ENCODE data around the gene MLLT1. TPM values are rescaled to one million over a fixed set of nuclear protein-coding genes. Genes with fewer than 3 reads are reported as not detected.
A peak's percentile ranks its signal among the peaks of the same experiment; 100 is the strongest.

MLLT1 gene
- total and polyA plus RNA-seq, 8 donors, result 19.6 to 37.5 (median 25.4) TPM

GRCh38 chr19:6209233-6209632, 70.5 kb downstream of the MLLT1 start:
- Histone ChIP-seq H3K4me1 (no peaks in the 10 kb centered on the region), H3K9me3 (no peaks in the 10 kb centered on the region), H3K4me3 (no peak overlapping the region), H3K27ac (no peak overlapping the region), H3K27me3 (no peaks in the 10 kb centered on the region), H3K36me3 (peaks cover 0 to 5% (median 4%) of the 10 kb centered on the region in 3 donors)
- intact Hi-C loops (cut with DNase I), result no loop called here
- DNase-seq, result peak in 1 of 6 donors; percentile 11
- 80 to 82% methylated on average over 4 of the region's 4 CpGs for WGBS, 2 donors
- no peak for TF ChIP-seq CTCF (IDR thresholded peaks at IDR 0.05)
- ATAC-seq, result peak in 1 of 4 donors; percentile 5
- FAIRE-seq, result no peak

- peak in 1 of 6 donors; percentile 35 for DNase-seq
- no peak for ATAC-seq
- H3K9me3 ChIP-seq, result no peaks in the 10 kb centered on the region
- H3K4me3 ChIP-seq, result no peak overlapping the region
- WGBS, 2 donors, result 88 to 93% methylated on average over 17 to 19 of the region's 19 CpGs
- H3K4me1 ChIP-seq, result peaks cover 0 to 3% (median 0%) of the 10 kb centered on the region in 3 donors
- no peaks in the 10 kb centered on the region for H3K27me3 ChIP-seq
- no peak overlapping the region for H3K27ac ChIP-seq
- no peak for FAIRE-seq
- no peaks in the 10 kb centered on the region for H3K36me3 ChIP-seq
- intact Hi-C loops (cut with DNase I), result no loop called here
- no peak for TF ChIP-seq CTCF (IDR thresholded peaks at IDR 0.05)
Measured at GRCh38 chr19:6204866-6205723, 74.7 kb downstream of the MLLT1 start.

GRCh38 chr19:6204212-6204611, 75.6 kb downstream of the MLLT1 start:
- H3K27ac ChIP-seq, result no peak overlapping the region
- ATAC-seq, result no peak
- intact Hi-C loops (cut with DNase I), result no loop called here
- no peak for FAIRE-seq
- H3K36me3 ChIP-seq, result no peaks in the 10 kb centered on the region
- 31 to 46% methylated on average over 6 of the region's 6 CpGs for WGBS, 2 donors
- no peak for DNase-seq
- peaks cover 0 to 6% (median 0%) of the 10 kb centered on the region in 3 donors for H3K4me1 ChIP-seq
- no peaks in the 10 kb centered on the region for H3K27me3 ChIP-seq
- H3K4me3 ChIP-seq, result no peak overlapping the region
- TF ChIP-seq CTCF (IDR thresholded peaks at IDR 0.05), result no peak
- no peaks in the 10 kb centered on the region for H3K9me3 ChIP-seq

DNA sequence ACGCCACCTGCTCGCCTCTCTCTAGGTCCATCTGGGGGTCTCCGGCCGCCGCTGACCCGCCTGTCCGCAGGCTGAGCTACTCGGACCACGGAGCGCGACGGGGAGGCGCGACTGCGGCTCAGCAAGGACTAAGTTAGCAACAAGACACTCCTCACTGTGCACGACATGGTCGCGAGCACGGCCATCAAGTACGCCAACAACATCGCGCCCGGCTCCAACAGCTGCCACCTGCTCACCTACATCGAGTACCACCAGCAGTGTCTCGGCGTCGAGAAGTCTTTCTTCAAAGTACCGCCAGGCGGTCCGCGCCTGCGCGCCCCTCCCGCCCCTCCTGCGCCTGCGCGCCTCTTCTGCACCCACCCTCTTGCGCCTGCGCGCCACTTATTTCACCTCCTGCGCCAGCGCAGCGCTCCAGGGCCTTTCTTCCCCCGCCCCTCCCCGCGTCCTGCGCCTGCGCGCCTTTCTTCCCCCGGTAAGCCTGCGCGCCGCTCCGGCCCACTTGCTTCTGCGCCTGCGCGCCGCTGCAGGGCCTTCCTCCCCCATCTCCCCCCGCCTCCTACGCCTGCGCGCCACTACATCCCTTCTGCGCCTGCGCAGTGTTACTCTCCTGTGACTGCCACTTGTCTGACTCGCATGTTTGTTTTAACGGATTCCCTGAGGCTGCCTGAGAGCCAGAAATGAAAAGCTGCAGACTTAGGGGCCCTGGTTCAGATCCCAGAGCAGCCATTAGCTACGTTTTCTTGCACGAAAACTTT, 80.4 kb downstream of the MLLT1 start:
- no peaks in the 10 kb centered on the region for H3K36me3 ChIP-seq
- no peaks in the 10 kb centered on the region for H3K9me3 ChIP-seq
- DNase-seq (peak; percentile 98 to 100 (median 100)), ATAC-seq (peak; percentile 93 to 97 (median 96)), FAIRE-seq (peak; percentile 69)
- 1% methylated on average over 67 to 68 of the region's 68 CpGs for WGBS, 2 donors
- intact Hi-C loops (cut with DNase I), result loop anchor here in 1 of 3 donors (10.0 kb wide), 1 partner anchor 165 kb away; no protein-coding TSS in a partner anchor
- peaks cover 0 to 12% (median 0%) of the 10 kb centered on the region in 3 donors for H3K4me1 ChIP-seq
- no peaks in the 10 kb centered on the region for H3K27me3 ChIP-seq
- peak overlapping the region; percentile 55 to 84 (median 60) for H3K4me3 ChIP-seq
- TF ChIP-seq CTCF (IDR thresholded peaks at IDR 0.05), result peak in 2 of 4 donors; percentile 23 to 35
- H3K27ac ChIP-seq, result peak overlapping the region; percentile 11 to 79 (median 56)
